Endothelial cell of umbilical vein (primary cell): Measurements from ENCODE around the gene PACS1. TPM values are rescaled to one million over a fixed set of nuclear protein-coding genes. Genes with fewer than 3 reads are reported as not detected.

ENCODE experiments used
- BruUV-seq: library from RNA; stranded (reverse); fragments of 400-500 nt; replicated peaks from 2 replicates; lab custom pipeline; 2021; lab: Mats Ljungman, UMichigan
- CTCF ChIA-PET: fragments of 300-600, 350-600 bp; sonication (Branson Sonifier 250); formaldehyde crosslinking; loops from one replicate; lab custom pipeline; 2021; ENCODE audit warnings: antibody characterized with exemption, inconsistent platforms; lab: Charles Lee
- POLR2A ChIA-PET: fragments of 300-600, 350-600 bp; sonication (Branson Sonifier 250); formaldehyde crosslinking; loops from one replicate; lab custom pipeline; 2021; ENCODE audit warnings: antibody characterized with exemption, inconsistent platforms; lab: Charles Lee
- DNase-seq: peaks from one replicate; pipeline ENCODE4 v3.0.0-alpha.2; 2011; ENCODE audit warnings: low read depth, low spot score
- FAIRE-seq: peaks from 2 replicates; lab custom pipeline; 2011; peaks lifted over from hg19 to GRCh38; lab: Jason Lieb, UNC
- H2AFZ ChIP-seq: 2 replicates; pipeline ENCODE4 v1.6.0; 2012; ENCODE audit warnings: low read depth, low read length, control low read depth, inconsistent platforms
- H3K27ac ChIP-seq: 2 replicates; pipeline ENCODE4 v1.5.1; 2011; ENCODE audit warnings: low read depth, mild to moderate bottlenecking, control low read depth, low read length, moderate library complexity; ENCODE audit not compliant: insufficient read depth
- H3K27me3 ChIP-seq, 2 experiments: 2 replicates each; pipeline versions ENCODE4 v1.6.0 to v1.6.1; 2011; ENCODE audit warnings: low read length in 2 of 2, mixed read lengths in 1 of 2; ENCODE audit not compliant: control insufficient read depth in 2 of 2, insufficient read depth in 2 of 2
- H3K36me3 ChIP-seq, 2 experiments: 2 replicates in 1 of 2; 3 replicates in 1 of 2; pipeline ENCODE4 v1.5.1; 2011; ENCODE audit warnings: low read length in 2 of 2, mild to moderate bottlenecking in 1 of 2, moderate library complexity in 1 of 2; ENCODE audit not compliant: control insufficient read depth in 2 of 2, insufficient read depth in 2 of 2; ENCODE audit errors: extremely low read depth in 1 of 2
- H3K4me1 ChIP-seq: 3 replicates; pipeline ENCODE4 v1.5.1; 2011; ENCODE audit warnings: mild to moderate bottlenecking, low read length; ENCODE audit not compliant: control insufficient read depth, insufficient read depth; ENCODE audit errors: extremely low read depth
- H3K4me2 ChIP-seq: 2 replicates; pipeline ENCODE4 v1.6.1; 2011; ENCODE audit warnings: low read length, control low read depth, mixed read lengths; ENCODE audit not compliant: insufficient read depth
- H3K4me3 ChIP-seq, 3 experiments: fragments of 200-600 bp in 1 of 3; sonication (generic), shearing (Covaris generic) in 1 of 3; replicated peaks in 1 of 3; 2 replicates each; pipeline ENCODE4 v1.5.1; 2011 to 2016; ENCODE audit warnings: control low read depth in 3 of 3, low read length in 3 of 3, mild to moderate bottlenecking in 2 of 3, inconsistent platforms in 1 of 3, low read depth in 1 of 3, moderate library complexity in 1 of 3; ENCODE audit not compliant: insufficient read depth in 1 of 3
- H3K79me2 ChIP-seq: 2 replicates; pipeline ENCODE4 v1.6.0; 2012; ENCODE audit warnings: low read length, inconsistent platforms; ENCODE audit not compliant: control insufficient read depth, insufficient read depth
- H3K9ac ChIP-seq: replicated peaks from 2 replicates; pipeline ENCODE3; 2011; ENCODE audit warnings: low read length, control low read depth; ENCODE audit not compliant: insufficient read depth; ENCODE audit errors: extremely low read depth
- H3K9me1 ChIP-seq: replicated peaks from 3 replicates; pipeline ENCODE4 v1.6.0; 2011; ENCODE audit warnings: mild to moderate bottlenecking, low read length; ENCODE audit not compliant: control insufficient read depth, insufficient read depth; ENCODE audit errors: extremely low read depth
- H3K9me3 ChIP-seq: replicated peaks from 2 replicates; pipeline ENCODE4 v1.5.1; 2012; ENCODE audit warnings: low read length, inconsistent platforms; ENCODE audit not compliant: control insufficient read depth, insufficient read depth
- H4K20me1 ChIP-seq: replicated peaks from 2 replicates; pipeline ENCODE3; 2011; ENCODE audit warnings: mild to moderate bottlenecking, low read length; ENCODE audit not compliant: control insufficient read depth, insufficient read depth; ENCODE audit errors: extremely low read depth
- EZH2 ChIP-seq: IDR thresholded peaks from 2 replicates; pipeline ENCODE4 v1.6.1; 2012; ENCODE audit warnings: borderline replicate concordance, low read depth, mild to moderate bottlenecking, moderate library complexity, low read length, inconsistent platforms; ENCODE audit not compliant: severe bottlenecking
- FOS ChIP-seq: IDR thresholded peaks from 2 replicates; pipeline ENCODE4 v1.6.1; 2011; ENCODE audit warnings: mild to moderate bottlenecking, low read length, moderate library complexity, borderline replicate concordance; ENCODE audit not compliant: insufficient read depth
- GATA2 ChIP-seq: IDR thresholded peaks from 2 replicates; pipeline ENCODE4 v1.7.0; 2011; ENCODE audit warnings: low read depth, mild to moderate bottlenecking, moderate library complexity, mixed read lengths, low read length; ENCODE audit not compliant: insufficient read length, insufficient read depth
- JUN ChIP-seq: IDR thresholded peaks from 2 replicates; pipeline ENCODE4 v1.6.1; 2011; ENCODE audit warnings: borderline replicate concordance, low read depth; ENCODE audit not compliant: insufficient read length, insufficient read depth
- MAX ChIP-seq: IDR thresholded peaks from 2 replicates; pipeline ENCODE4 v1.6.1; 2011; ENCODE audit not compliant: insufficient read depth, insufficient read length
- MYC ChIP-seq: IDR thresholded peaks from one replicate; pipeline ENCODE4 v1.6.1; 2011; ENCODE audit warnings: mild to moderate bottlenecking, low read depth, low read length
- POLR2A ChIP-seq: IDR thresholded peaks from 2 replicates; pipeline ENCODE4 v1.6.1; 2012; ENCODE audit warnings: low read depth, mild to moderate bottlenecking, control low read depth, low read length
- POLR2AphosphoS5 ChIP-seq: IDR thresholded peaks from 2 replicates; pipeline ENCODE4 v1.6.1; 2012; ENCODE audit warnings: low read depth, mild to moderate bottlenecking, control low read depth, low read length, moderate library complexity; ENCODE audit not compliant: insufficient read depth
- dilution Hi-C: fragments of 300-500 bp; cut with MboI; formaldehyde crosslinking; loops from one replicate; pipeline ENCODE4 v1.15.0; 2019; ENCODE audit warnings: low sequenced_read_pairs; ENCODE audit not compliant: extremely low pct_ligation_motif_present
- intact Hi-C: fragments of 100-400 bp; cut with micrococcal nuclease; formaldehyde crosslinking; loops from one replicate; pipeline ENCODE4 v1.10.0; 2022
- polyA plus RNA-seq, 4 experiments: library from polyadenylated mRNA; depleted of rRNA in 3 of 4; stranded (reverse) in 3 of 4; unstranded in 1 of 4; fragments of >200 nt; gene quantifications; 2 replicates each; pipeline versions ENCODE4 v1.2.1 to v1.2.3, GENCODE V29; 2011 to 2012; ENCODE audit warnings: missing spikeins in 1 of 4
- total RNA-seq: library from RNA; stranded (reverse); gene quantifications from 2 replicates; pipeline ENCODE4 v1.2.3, GENCODE V29; 2021
- TF ChIP-seq, protein P1 (sequence below), 2 donors: IDR thresholded peaks; 1 replicate in 1 of 2; 2 replicates in 1 of 2; pipeline ENCODE4 v1.5.1; 2011; ENCODE audit warnings: low read length in 2 of 2, mild to moderate bottlenecking in 2 of 2, moderate library complexity in 2 of 2, control low read depth in 1 of 2, inconsistent platforms in 1 of 2, low read depth in 1 of 2; ENCODE audit not compliant: insufficient read depth in 1 of 2; ENCODE audit errors: extremely low read depth in 1 of 2

The PACS1 gene
- total and polyA plus RNA-seq, 2 donors (not counting 3 experiments of a cell fraction or from before 2014, with no cell fraction given): 26.4 to 64.4 TPM

GRCh38 chr11:66139817-66140404 lies 69.8 kb downstream of the PACS1 start:
- Histone ChIP-seq H3K9ac (no peak overlapping the region), H3K79me2 (peaks cover 2% of the 10 kb centered on the region), H3K27ac (no peak overlapping the region), H3K9me3 (no peaks in the 10 kb centered on the region), H3K9me1 (no peaks in the 10 kb centered on the region), H3K4me2 (no peak overlapping the region), H2AFZ (no peak overlapping the region), H4K20me1 (no peaks in the 10 kb centered on the region), H3K36me3 (no peaks in the 10 kb centered on the region), H3K4me1 (peaks cover 13% of the 10 kb centered on the region), H3K4me3 (no peak overlapping the region), H3K27me3 (no peaks in the 10 kb centered on the region)
- DNase-seq (no peak), FAIRE-seq (peak; percentile 28)
- BruUV-seq: no TSS peak
- intact Hi-C loops (no loop called here), dilution Hi-C loops (no loop called here)
- POLR2A ChIA-PET: no interaction called here
- TF ChIP-seq EZH2 (no peak), POLR2A (no peak), MYC (no peak), GATA2 (no peak), JUN (no peak)
- CTCF ChIA-PET: interaction anchor here (0.9 kb wide), 1 partner anchor 10 kb away, joined by 3 read pairs; no protein-coding TSS in a partner anchor

- H3K9ac ChIP-seq: no peak overlapping the region
- DNase-seq: no peak
- H4K20me1 ChIP-seq: no peaks in the 10 kb centered on the region
- BruUV-seq: no TSS peak
- no peak overlapping the region for H3K4me2 ChIP-seq
- H3K79me2 ChIP-seq: peaks cover 2% of the 10 kb centered on the region
- H3K27ac ChIP-seq: no peak overlapping the region
- ChIA-PET CTCF (interaction anchor here (0.7 kb wide), 1 partner anchor 1871 kb away, joined by 3 read pairs; no protein-coding TSS in a partner anchor), POLR2A (no interaction called here)
- H3K36me3 ChIP-seq: no peaks in the 10 kb centered on the region
- no peak overlapping the region for H2AFZ ChIP-seq
- intact Hi-C loops (no loop called here), dilution Hi-C loops (no loop called here)
- H3K27me3 ChIP-seq: no peaks in the 10 kb centered on the region
- FAIRE-seq: no peak
- H3K9me3 ChIP-seq: no peaks in the 10 kb centered on the region
- peaks cover 6% of the 10 kb centered on the region for H3K4me1 ChIP-seq
- TF ChIP-seq POLR2AphosphoS5 (no peak), GATA2 (no peak), EZH2 (no peak), POLR2A (no peak), JUN (no peak), MAX (no peak), MYC (no peak), FOS (no peak)
- TF ChIP-seq, protein P1, sequence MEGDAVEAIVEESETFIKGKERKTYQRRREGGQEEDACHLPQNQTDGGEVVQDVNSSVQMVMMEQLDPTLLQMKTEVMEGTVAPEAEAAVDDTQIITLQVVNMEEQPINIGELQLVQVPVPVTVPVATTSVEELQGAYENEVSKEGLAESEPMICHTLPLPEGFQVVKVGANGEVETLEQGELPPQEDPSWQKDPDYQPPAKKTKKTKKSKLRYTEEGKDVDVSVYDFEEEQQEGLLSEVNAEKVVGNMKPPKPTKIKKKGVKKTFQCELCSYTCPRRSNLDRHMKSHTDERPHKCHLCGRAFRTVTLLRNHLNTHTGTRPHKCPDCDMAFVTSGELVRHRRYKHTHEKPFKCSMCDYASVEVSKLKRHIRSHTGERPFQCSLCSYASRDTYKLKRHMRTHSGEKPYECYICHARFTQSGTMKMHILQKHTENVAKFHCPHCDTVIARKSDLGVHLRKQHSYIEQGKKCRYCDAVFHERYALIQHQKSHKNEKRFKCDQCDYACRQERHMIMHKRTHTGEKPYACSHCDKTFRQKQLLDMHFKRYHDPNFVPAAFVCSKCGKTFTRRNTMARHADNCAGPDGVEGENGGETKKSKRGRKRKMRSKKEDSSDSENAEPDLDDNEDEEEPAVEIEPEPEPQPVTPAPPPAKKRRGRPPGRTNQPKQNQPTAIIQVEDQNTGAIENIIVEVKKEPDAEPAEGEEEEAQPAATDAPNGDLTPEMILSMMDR (IDR thresholded peaks at IDR 0.05; ENCODE audit: extremely low read depth in 1 of 2, insufficient read depth in 1 of 2, low read depth in 1 of 2, low read length in 2 of 2): no peak
- no peak overlapping the region for H3K4me3 ChIP-seq
- H3K9me1 ChIP-seq: no peaks in the 10 kb centered on the region
Observed at GRCh38 chr11:66142370-66143263, 72.5 kb downstream of the PACS1 start.
